Endodermal cell (in vitro differentiated cells): ENCODE measurements around the gene CSNK2A1. TPM values are rescaled to one million over a fixed set of nuclear protein-coding genes. Genes with fewer than 3 reads are reported as not detected.

ENCODE experiments used
- DNase-seq: peaks from one replicate; pipeline ENCODE4 v3.0.0-alpha.2; 2017
- H3K27ac ChIP-seq: 2 replicates; pipeline ENCODE4 v1.5.1; 2013; ENCODE audit warnings: mild to moderate bottlenecking, low read depth, low read length, moderate library complexity
- H3K27me3 ChIP-seq: 2 replicates; pipeline ENCODE4 v1.6.1; 2013; ENCODE audit warnings: mild to moderate bottlenecking, low read length, moderate library complexity; ENCODE audit not compliant: insufficient read depth, control insufficient read depth, poor library complexity, severe bottlenecking
- H3K36me3 ChIP-seq: 2 replicates; pipeline ENCODE4 v1.7.0; 2013; ENCODE audit warnings: mild to moderate bottlenecking, low read length, moderate library complexity; ENCODE audit not compliant: control insufficient read depth, insufficient read depth
- H3K4me1 ChIP-seq: one replicate; pipeline ENCODE4 v1.7.0; 2013; ENCODE audit warnings: low read length; ENCODE audit not compliant: control insufficient read depth, insufficient read depth
- H3K4me3 ChIP-seq: 2 replicates; pipeline ENCODE4 v1.5.1; 2013; ENCODE audit warnings: mild to moderate bottlenecking, low read length, moderate library complexity
- H3K9ac ChIP-seq: 2 replicates; pipeline ENCODE4 v1.6.1; 2013; ENCODE audit warnings: mild to moderate bottlenecking, low read length, moderate library complexity; ENCODE audit not compliant: poor library complexity, severe bottlenecking; ENCODE audit errors: extremely low read depth
- H3K9me3 ChIP-seq: 2 replicates; pipeline ENCODE4 v1.6.1; 2013; ENCODE audit warnings: mild to moderate bottlenecking, low read length, moderate library complexity; ENCODE audit not compliant: control insufficient read depth
- H3K27ac Mint-ChIP-seq: 2 replicates; pipeline ENCODE4 v1.8.0; 2020; ENCODE audit warnings: mixed read lengths
- H3K27me3 Mint-ChIP-seq: 2 replicates; pipeline ENCODE4 v1.8.0; 2021; ENCODE audit warnings: mild to moderate bottlenecking, mixed read lengths; ENCODE audit not compliant: insufficient read depth
- H3K36me3 Mint-ChIP-seq: 2 replicates; pipeline ENCODE4 v1.8.0; 2020; ENCODE audit warnings: low read depth, mixed read lengths
- H3K4me1 Mint-ChIP-seq: 2 replicates; pipeline ENCODE4 v1.8.0; 2020; ENCODE audit warnings: mixed read lengths
- H3K4me3 Mint-ChIP-seq: 2 replicates; pipeline ENCODE4 v1.8.0; 2020; ENCODE audit warnings: mild to moderate bottlenecking, moderate library complexity, mixed read lengths
- H3K9me3 Mint-ChIP-seq: 2 replicates; pipeline ENCODE4 v1.8.0; 2020; ENCODE audit warnings: mild to moderate bottlenecking, mixed read lengths
- WGBS, 2 experiments: methylation state at CpG; one replicate each; pipeline versions ENCODE4 v1.1.5 to v1.1.7; 2013; ENCODE audit warnings: missing lambda C conversion rate in 2 of 2, mixed read lengths in 1 of 2; ENCODE audit not compliant: insufficient coverage in 1 of 2, insufficient read length in 1 of 2; 5-methylcytosine and 5-hydroxymethylcytosine counted together
- total RNA-seq, 2 donors: library from RNA; stranded (reverse); fragmentation: NEBNext Ultra II Directional in 1 of 2; extraction: Animal tissue kit (Norgen Biotek cat#: 25700) in 1 of 2; gene quantifications; 2 replicates in 1 of 2; 3 replicates in 1 of 2; pipeline ENCODE4 v1.2.1, GENCODE V29; 2021
- TF ChIP-seq, protein P1 (sequence below): fragments of 200-600 bp; sonication (generic); conservative IDR thresholded peaks from 2 replicates; pipeline ENCODE4 v1.5.0; 2021; ENCODE audit warnings: antibody characterized with exemption, mild to moderate bottlenecking

CSNK2A1 gene
- total RNA-seq, 2 donors from 2014 or later, result 202 to 239 TPM

DNA sequence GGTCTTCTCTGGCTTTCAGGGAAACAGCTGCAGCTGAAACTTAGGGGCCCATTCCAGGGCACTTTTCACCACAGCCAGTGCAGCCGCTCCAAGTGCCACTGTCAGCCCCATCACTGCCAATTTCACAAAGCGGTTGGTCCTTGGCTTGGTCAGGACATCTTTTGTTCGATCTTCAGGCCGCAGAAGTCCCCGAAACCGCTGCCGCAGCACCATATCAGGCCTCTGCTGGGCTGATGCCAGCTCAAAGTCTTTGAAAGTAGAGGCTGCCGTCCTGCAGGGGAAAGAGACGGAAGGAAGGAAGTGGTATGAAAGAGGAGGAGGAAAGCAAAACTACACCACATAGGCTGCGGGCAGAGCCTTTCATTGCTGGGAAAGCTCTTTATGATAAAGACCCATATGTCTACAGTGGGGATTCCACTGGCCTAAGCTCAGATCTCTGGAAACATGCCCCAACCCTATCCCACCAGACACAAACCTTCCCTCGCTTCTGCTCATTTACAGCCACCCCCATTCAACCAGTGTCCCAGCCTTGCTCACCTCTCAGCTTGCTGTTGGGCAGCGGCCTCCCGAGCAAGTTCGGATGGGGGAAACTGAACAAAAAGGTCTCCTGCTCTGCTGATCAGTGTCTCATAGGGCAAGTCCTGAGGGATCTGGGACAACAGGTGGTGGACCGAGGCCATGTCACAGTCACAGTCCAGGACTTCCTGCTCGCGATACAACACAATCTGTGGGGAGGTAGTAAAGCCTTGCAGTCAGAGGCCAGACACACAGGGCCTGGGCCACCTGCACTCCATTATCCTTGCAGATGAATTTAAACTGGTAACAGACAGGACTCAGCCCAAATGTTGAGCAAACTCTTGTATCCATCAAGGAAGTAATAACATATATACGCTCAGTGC, 104.8 kb downstream of the CSNK2A1 start:
- Mint-ChIP-seq H3K4me1 (peaks cover 8% of the 10 kb centered on the region), H3K36me3 (peaks cover 75% of the 10 kb centered on the region)
- WGBS, 2 experiments, result 93% methylated on average over 8 to 18 of the region's 18 CpGs

DNA sequence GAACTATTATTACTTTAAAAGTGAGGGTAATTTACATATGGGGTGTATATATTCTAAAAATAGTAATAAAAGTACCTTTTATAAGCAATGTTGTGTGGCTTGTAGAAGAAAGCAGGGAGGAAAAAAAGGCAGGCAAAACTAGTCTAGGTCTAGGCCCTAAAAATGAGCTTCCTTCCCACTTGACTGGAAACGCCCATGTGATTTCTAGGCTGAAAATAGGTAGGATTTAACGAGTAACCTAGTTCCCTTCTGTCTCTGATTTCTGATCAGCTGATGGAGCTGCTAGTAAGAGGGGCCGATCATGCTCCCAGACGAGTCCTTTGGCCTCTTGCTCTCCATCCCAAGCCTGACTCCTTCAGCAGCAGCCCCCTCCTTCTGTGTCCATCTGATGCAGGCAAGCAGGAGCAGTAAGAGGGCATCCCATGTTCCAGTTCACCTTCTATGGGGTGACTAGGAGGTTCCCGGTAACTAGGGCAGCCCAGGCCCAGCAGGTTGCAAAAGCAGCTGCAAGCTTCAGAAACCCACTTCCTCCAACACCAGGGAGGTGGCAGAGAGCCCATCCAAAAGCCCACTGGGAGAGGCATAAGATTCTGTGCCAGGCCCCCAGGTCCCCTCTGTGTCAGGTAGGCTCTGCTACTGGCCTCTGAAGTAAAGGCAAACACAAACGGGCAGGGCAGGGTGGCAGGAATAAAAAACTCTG, 105.7 kb downstream of the CSNK2A1 start:
- Mint-ChIP-seq H3K27me3 (no peaks in the 10 kb centered on the region), H3K36me3 (peaks cover 69% of the 10 kb centered on the region), H3K9me3 (no peaks in the 10 kb centered on the region), H3K4me3 (no peak overlapping the region), H3K27ac (no peak overlapping the region), H3K4me1 (peaks cover 8% of the 10 kb centered on the region)
- TF ChIP-seq, protein P1, sequence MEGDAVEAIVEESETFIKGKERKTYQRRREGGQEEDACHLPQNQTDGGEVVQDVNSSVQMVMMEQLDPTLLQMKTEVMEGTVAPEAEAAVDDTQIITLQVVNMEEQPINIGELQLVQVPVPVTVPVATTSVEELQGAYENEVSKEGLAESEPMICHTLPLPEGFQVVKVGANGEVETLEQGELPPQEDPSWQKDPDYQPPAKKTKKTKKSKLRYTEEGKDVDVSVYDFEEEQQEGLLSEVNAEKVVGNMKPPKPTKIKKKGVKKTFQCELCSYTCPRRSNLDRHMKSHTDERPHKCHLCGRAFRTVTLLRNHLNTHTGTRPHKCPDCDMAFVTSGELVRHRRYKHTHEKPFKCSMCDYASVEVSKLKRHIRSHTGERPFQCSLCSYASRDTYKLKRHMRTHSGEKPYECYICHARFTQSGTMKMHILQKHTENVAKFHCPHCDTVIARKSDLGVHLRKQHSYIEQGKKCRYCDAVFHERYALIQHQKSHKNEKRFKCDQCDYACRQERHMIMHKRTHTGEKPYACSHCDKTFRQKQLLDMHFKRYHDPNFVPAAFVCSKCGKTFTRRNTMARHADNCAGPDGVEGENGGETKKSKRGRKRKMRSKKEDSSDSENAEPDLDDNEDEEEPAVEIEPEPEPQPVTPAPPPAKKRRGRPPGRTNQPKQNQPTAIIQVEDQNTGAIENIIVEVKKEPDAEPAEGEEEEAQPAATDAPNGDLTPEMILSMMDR, result no peak
- peaks cover 70% of the 10 kb centered on the region for H3K36me3 ChIP-seq
- no peak for DNase-seq
- H3K9ac ChIP-seq, result no peak overlapping the region
- 92 to 100% methylated on average over 4 to 6 of the region's 6 CpGs for WGBS, 2 experiments
- H3K4me1 ChIP-seq, result no peaks in the 10 kb centered on the region
- H3K4me3 ChIP-seq, result no peak overlapping the region
- no peaks in the 10 kb centered on the region for H3K27me3 ChIP-seq
- H3K9me3 ChIP-seq, result no peaks in the 10 kb centered on the region
- no peak overlapping the region for H3K27ac ChIP-seq

More for the DNA sequence above, 104.8 kb downstream of the CSNK2A1 start:
- Mint-ChIP-seq H3K27me3 (no peaks in the 10 kb centered on the region), H3K27ac (no peak overlapping the region), H3K9me3 (no peaks in the 10 kb centered on the region), H3K4me3 (no peak overlapping the region)
- Histone ChIP-seq H3K4me1 (no peaks in the 10 kb centered on the region), H3K36me3 (peaks cover 78% of the 10 kb centered on the region), H3K9me3 (no peaks in the 10 kb centered on the region), H3K9ac (no peak overlapping the region), H3K4me3 (no peak overlapping the region), H3K27ac (no peak overlapping the region), H3K27me3 (no peaks in the 10 kb centered on the region)
- no peak for DNase-seq
- TF ChIP-seq, protein P1, result no peak

DNA sequence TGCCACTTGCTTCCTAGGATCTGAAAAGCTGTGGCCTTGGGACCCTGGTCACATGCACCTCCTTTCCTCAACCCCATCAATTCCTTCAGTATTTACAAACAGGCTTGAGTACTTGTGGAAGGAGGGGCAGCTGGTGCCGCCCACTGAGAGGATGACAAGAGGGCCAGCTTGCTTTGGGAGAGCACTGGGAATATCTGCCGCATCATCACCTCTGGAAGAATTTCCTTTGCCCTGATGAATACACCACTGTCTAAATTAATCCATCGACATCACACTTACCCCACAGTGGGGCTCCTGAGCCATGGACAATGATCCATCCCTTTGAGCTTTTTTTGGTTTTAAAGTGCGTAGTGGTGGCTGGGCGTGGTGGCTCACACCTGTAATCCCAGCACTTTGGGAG, 107.1 kb downstream of the CSNK2A1 start:
- no peak overlapping the region for H3K9ac ChIP-seq
- Mint-ChIP-seq H3K4me1 (peaks cover 8% of the 10 kb centered on the region), H3K27ac (no peak overlapping the region), H3K9me3 (no peaks in the 10 kb centered on the region), H3K27me3 (no peaks in the 10 kb centered on the region), H3K36me3 (peaks cover 59% of the 10 kb centered on the region), H3K4me3 (no peak overlapping the region)
- H3K4me3 ChIP-seq, result no peak overlapping the region
- WGBS, 2 experiments, result 88 to 95% methylated on average over 5 of the region's 5 CpGs
- no peak overlapping the region for H3K27ac ChIP-seq
- TF ChIP-seq, protein P1, result no peak
- no peak for DNase-seq
- no peaks in the 10 kb centered on the region for H3K4me1 ChIP-seq
- no peaks in the 10 kb centered on the region for H3K9me3 ChIP-seq
- peaks cover 59% of the 10 kb centered on the region for H3K36me3 ChIP-seq
- no peaks in the 10 kb centered on the region for H3K27me3 ChIP-seq
